22Rv1 (cell line): Measurements from ENCODE around the gene PIERCE2.

Experiments used
- CTCF ChIP-seq: fragments of 450-650 bp; IDR thresholded peaks from 2 replicates; pipeline ENCODE4 v1.5.1; 2017; ENCODE audit warnings: mild to moderate bottlenecking
- ZFX ChIP-seq: fragments of 450-650 bp; IDR thresholded peaks from 2 replicates; pipeline ENCODE4 v1.6.1; 2017; ENCODE audit warnings: antibody characterized with exemption, borderline replicate concordance

GRCh38 chr15:55379095-55379494 is 29.2 kb upstream of the PIERCE2 start:
- TF ChIP-seq CTCF: no peak
- no peak for TF ChIP-seq ZFX
